SU-DHL-6 (cell line): ENCODE results near the gene HMCN2.

Source experiments
- H2AFZ ChIP-seq: fragments of 200-600 bp; sonication (generic); 2 replicates; pipeline ENCODE4 v1.6.1; 2014; ENCODE audit warnings: low read depth, mild to moderate bottlenecking, moderate library complexity, mixed read lengths, antibody characterized with exemption, low read length; ENCODE audit not compliant: severe bottlenecking
- H3F3A ChIP-seq: fragments of 200-600 bp; shearing (Covaris generic); 2 replicates; pipeline ENCODE4 v1.6.0; 2016; ENCODE audit warnings: antibody characterized with exemption, mild to moderate bottlenecking; ENCODE audit not compliant: insufficient read depth
- H3K27ac ChIP-seq: fragments of 200-600 bp; sonication (generic); 2 replicates; pipeline ENCODE4 v1.5.1; 2016; ENCODE audit warnings: low read depth, mild to moderate bottlenecking, low read length, moderate library complexity, mixed read lengths
- H3K27me3 ChIP-seq: fragments of 200-600 bp; sonication (generic), shearing (Covaris generic); 2 replicates; pipeline ENCODE4 v1.6.0; 2014; ENCODE audit warnings: mild to moderate bottlenecking, low read length
- H3K36me3 ChIP-seq: fragments of 200-600 bp; sonication (generic); 2 replicates; pipeline ENCODE4 v1.6.1; 2014; ENCODE audit warnings: mild to moderate bottlenecking, low read length, mixed read lengths
- H3K4me2 ChIP-seq: fragments of 300-600, 200-600 bp; shearing (Covaris generic), sonication (generic); 2 replicates; pipeline ENCODE4 v1.6.0; 2014; ENCODE audit warnings: low read length, low read depth, mild to moderate bottlenecking; ENCODE audit not compliant: poor library complexity, severe bottlenecking
- H3K4me3 ChIP-seq: fragments of 200-600 bp; sonication (generic); 2 replicates; pipeline ENCODE4 v1.5.1; 2014; ENCODE audit warnings: antibody characterized with exemption, low read length, mild to moderate bottlenecking, mixed read lengths; ENCODE audit not compliant: insufficient read depth, poor library complexity, severe bottlenecking
- H3K79me2 ChIP-seq: fragments of 200-600 bp; sonication (generic); 2 replicates; pipeline ENCODE4 v1.6.1; 2014; ENCODE audit warnings: mild to moderate bottlenecking, low read length, moderate library complexity; ENCODE audit not compliant: insufficient read depth
- H3K9ac ChIP-seq: fragments of 200-600 bp; sonication (generic); 2 replicates; pipeline ENCODE4 v1.7.0; 2014; ENCODE audit warnings: mild to moderate bottlenecking, low read length
- H3K9me2 ChIP-seq: fragments of 200-600 bp; sonication (generic); replicated peaks from 2 replicates; pipeline ENCODE4 v1.6.1; 2014; ENCODE audit warnings: low read length; ENCODE audit not compliant: insufficient read depth
- H3K9me3 ChIP-seq: fragments of 200-600 bp; sonication (generic); 2 replicates; pipeline ENCODE4 v1.6.1; 2014; ENCODE audit warnings: low read length, mixed read lengths; ENCODE audit not compliant: insufficient read depth
- H4K20me1 ChIP-seq: fragments of 200-600 bp; sonication (generic); 2 replicates; pipeline ENCODE4 v1.6.1; 2014; ENCODE audit warnings: low read depth, mild to moderate bottlenecking, antibody characterized with exemption, low read length, moderate library complexity, mixed read lengths
- CTCF ChIP-seq: fragments of 200-600 bp; sonication (generic); IDR thresholded peaks from one replicate; pipeline ENCODE4 v1.5.1; 2017; ENCODE audit warnings: antibody characterized with exemption, mild to moderate bottlenecking, low read length, moderate library complexity; ENCODE audit not compliant: insufficient read depth, poor library complexity, severe bottlenecking
- EZH2phosphoT487 ChIP-seq: fragments of 200-600 bp; sonication (generic), shearing (Covaris generic); conservative IDR thresholded peaks from 2 replicates; pipeline ENCODE4 v1.6.1; 2018; ENCODE audit warnings: mild to moderate bottlenecking, antibody characterized with exemption, low read length, moderate library complexity, mixed read lengths

Gene HMCN2

GRCh38 chr9:130287736-130288135 lies 22.2 kb downstream of the HMCN2 start:
- TF ChIP-seq CTCF: no peak
- TF ChIP-seq EZH2phosphoT487: no peak
- no peaks in the 10 kb centered on the region for H4K20me1 ChIP-seq
- H2AFZ ChIP-seq: no peak overlapping the region
- H3K4me3 ChIP-seq: no peak overlapping the region
- no peaks in the 10 kb centered on the region for H3K9me2 ChIP-seq
- no peak overlapping the region for H3K27ac ChIP-seq
- no peak overlapping the region for H3K4me2 ChIP-seq
- H3K36me3 ChIP-seq: no peaks in the 10 kb centered on the region
- no peaks in the 10 kb centered on the region for H3K9me3 ChIP-seq
- H3F3A ChIP-seq: no peaks in the 10 kb centered on the region
- H3K27me3 ChIP-seq: no peaks in the 10 kb centered on the region
- H3K9ac ChIP-seq: no peak overlapping the region
- no peaks in the 10 kb centered on the region for H3K79me2 ChIP-seq

- Histone ChIP-seq H3K79me2 (no peaks in the 10 kb centered on the region), H3K4me3 (no peak overlapping the region), H3K9me3 (no peaks in the 10 kb centered on the region), H3K27me3 (no peaks in the 10 kb centered on the region), H3F3A (no peaks in the 10 kb centered on the region), H3K4me2 (no peak overlapping the region), H3K9me2 (no peaks in the 10 kb centered on the region), H3K9ac (no peak overlapping the region), H3K27ac (no peak overlapping the region), H3K36me3 (no peaks in the 10 kb centered on the region), H2AFZ (no peak overlapping the region), H4K20me1 (no peaks in the 10 kb centered on the region)
- TF ChIP-seq EZH2phosphoT487 (no peak), CTCF (no peak)
These were observed 22.8 kb downstream of the HMCN2 start for GRCh38 chr9:130288393-130288792.

- Histone ChIP-seq H2AFZ (no peak overlapping the region), H4K20me1 (no peaks in the 10 kb centered on the region), H3K9me2 (no peaks in the 10 kb centered on the region), H3K27me3 (no peaks in the 10 kb centered on the region), H3K4me3 (no peak overlapping the region), H3K36me3 (no peaks in the 10 kb centered on the region), H3K79me2 (no peaks in the 10 kb centered on the region), H3K27ac (no peak overlapping the region), H3K9ac (no peak overlapping the region), H3K4me2 (no peak overlapping the region), H3K9me3 (no peaks in the 10 kb centered on the region), H3F3A (no peaks in the 10 kb centered on the region)
- TF ChIP-seq CTCF: no peak
- no peak for TF ChIP-seq EZH2phosphoT487
These were observed 23.5 kb downstream of the HMCN2 start for GRCh38 chr9:130288926-130289690.
